ENCODE data around the gene SEMA4D.
A peak's percentile ranks its signal among the peaks of the same experiment; 100 is the strongest.
"Not testable (repeated sequence)": the region's sequence is repeated elsewhere in the genome, so short reads cannot be mapped to it uniquely, and the experiment has no call there.

Gene SEMA4D

GRCh38 chr9:89347651-89348050 lies 150.3 kb downstream of the SEMA4D start:
- DNase-seq: no peak

- no peak for DNase-seq
Observed at GRCh38 chr9:89346696-89347095, 151.2 kb downstream of the SEMA4D start.

GRCh38 chr9:89345476-89345875 lies 152.4 kb downstream of the SEMA4D start:
- DNase-seq: no peak

DNA sequence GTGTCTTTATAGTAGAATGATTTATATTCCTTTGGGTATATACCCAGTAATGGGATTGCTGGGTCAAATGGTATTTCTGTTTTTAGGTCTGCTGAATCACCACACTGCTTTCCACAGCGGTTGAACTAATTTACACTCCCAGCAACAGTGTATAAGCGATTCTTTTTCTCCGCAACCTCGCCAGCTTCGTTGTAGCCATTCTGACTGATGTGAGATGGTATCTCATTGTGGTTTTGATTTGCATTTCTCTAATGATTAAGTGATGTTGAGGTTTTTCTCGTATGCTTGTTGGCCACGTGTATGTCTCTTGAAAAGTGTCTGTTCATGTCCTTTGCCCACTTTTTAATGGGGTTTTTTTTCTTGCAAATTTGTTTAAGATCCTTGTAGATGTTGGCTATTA lies 154.1 kb downstream of the SEMA4D start:
- not testable (repeated sequence) for DNase-seq

DNA sequence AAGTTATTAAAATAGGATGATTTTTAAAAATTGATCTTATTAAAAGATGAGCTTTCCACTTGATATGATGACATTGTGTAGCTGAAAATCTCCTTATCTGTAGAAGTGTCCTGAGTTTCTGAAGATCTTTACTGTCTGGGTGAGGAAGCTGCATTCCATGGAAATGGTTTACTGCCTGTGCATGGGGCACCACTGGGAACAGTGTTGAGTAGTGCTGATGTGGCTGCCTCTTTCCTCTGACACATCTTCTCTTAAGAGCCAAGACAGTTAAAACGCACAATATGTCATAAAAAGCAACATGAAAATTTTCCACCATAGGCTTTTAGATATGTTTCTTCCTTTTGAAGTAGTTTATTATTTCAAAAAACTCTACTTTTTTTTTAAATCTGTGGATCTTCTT lies 155.0 kb downstream of the SEMA4D start:
- DNase-seq: no peak

DNA sequence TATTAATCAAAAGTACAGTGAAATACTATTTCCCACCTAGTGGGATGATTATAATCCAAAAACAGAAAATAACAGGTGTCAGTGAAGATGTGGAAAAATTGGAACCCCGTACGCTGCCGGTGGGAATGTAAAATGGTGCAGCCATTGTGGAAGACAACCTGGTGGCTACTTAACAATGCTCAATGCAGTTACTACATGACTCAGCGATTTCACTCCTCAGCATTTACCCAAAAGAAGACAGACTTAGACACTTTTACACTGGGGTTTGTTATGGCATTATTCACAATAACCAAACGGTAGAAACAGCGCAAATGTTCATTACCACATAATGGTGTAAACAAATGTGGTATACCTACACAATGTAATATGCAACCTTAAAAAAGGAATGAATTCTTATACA lies 155.7 kb downstream of the SEMA4D start:
- DNase-seq: no peak

- DNase-seq: no peak
Observed at GRCh38 chr9:89340332-89340731, 157.6 kb downstream of the SEMA4D start.

DNA sequence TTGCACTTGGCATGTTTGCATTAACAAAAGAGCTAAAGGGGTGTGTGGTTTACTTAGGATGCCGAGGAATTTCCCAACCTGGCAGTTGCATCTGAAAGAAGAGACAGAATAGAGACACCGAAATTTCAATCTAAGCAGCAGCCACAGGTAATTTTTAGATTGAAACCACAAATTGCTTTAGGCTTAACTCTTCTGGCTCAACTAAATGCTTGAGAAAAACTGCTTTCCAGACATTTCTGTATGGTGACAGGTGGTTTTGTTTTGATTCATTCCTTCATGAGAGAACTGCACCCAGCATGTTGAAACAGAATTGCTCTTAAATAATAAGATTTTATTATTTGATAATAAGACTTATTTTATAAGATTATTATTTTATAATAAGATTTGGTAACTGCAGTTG lies 158.1 kb downstream of the SEMA4D start:
- no peak for DNase-seq

DNA sequence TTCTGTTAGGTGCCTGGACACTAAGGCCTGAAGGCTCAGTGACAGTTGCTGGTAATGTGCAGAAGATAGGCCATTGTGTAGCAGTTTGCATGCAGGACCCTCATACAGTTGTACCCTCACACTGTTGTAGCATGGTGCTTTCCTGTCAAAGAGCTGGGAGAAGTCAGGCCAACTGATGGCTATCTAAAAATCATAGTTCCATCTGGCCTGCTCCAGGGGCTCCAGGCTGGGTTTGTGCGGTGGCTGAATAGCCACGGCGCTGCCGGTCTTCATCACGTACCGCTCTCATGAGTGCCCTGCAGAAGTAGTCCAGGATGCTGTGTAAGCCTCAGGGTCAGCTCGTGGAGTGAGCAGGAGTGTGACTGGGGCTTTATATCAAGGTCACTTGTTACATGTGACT lies 167.4 kb downstream of the SEMA4D start:
- DNase-seq: no peak

DNA sequence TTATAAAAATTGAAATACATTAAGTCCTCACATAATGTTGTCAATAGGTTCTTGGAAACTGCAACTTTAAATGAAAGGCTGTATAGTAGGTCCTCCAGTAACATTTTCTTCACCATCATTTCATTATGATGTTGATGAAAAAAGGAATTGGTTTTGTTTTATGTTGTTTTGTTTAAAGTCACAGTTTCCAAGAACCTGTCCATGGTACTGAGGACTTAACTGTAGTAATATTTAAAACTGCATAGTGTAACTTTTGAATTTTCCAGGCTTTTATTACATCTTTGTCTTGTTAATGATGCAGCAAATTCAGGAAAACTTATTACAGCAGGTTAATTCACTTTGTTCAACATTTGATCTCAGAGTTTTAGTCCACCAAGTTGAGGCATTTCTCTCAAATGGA lies 168.0 kb downstream of the SEMA4D start:
- no peak for DNase-seq

- no peak for DNase-seq
Observed at GRCh38 chr9:89328064-89328463, 169.8 kb downstream of the SEMA4D start.

GRCh38 chr9:89325733-89326132 lies 172.2 kb downstream of the SEMA4D start:
- no peak for DNase-seq

- no peak for DNase-seq
Observed at GRCh38 chr9:89323390-89323789, 174.5 kb downstream of the SEMA4D start.

DNA sequence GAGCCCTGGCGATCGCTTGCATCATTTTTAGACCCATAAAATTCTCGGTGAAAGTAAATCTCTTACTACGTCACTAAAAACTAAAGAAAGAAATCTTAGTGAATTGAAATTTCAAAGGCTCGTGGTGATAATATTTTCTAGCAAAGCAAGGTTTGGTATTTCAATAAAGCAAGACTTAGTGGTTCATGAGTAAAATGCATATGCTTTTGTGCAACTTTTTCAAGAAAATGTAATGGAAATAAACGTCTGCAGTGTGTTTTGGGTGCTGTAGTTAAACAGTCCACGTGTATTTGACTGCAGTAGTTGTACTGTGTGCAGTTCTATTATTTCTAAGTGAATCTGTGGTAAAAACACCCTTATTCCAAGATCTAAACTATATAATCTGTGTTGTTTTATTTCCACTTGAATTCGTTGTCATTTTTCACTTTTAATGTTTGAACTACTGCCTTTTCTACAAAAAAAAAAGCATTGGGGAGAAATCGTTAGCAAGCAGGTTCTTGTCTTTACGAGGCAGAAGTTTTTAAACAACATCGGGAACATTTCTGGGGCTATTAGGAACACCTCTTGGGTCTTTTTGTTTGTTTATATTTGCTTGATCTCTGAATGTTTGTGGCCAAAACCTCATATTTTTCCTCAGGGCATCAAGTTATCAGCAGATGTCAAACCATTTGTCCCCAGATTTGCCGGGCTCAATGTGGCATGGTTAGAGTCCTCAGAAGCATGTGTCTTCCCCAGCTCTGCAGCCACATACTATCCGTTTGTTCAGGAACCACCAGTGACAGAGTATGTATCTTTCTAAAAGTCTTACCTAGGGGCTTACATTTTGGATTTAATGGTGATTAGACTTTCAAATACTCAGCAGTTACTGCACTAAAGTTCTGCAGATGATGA lies 178.7 kb downstream of the SEMA4D start:
- DNase-seq: no peak

GRCh38 chr9:89318123-89319014 lies 179.5 kb downstream of the SEMA4D start, which contains the start of gene SECISBP2:
TSS of gene SECISBP2 (plus strand) at chr9:89318500. CDS start at chr9:89318577, 77 bp downstream.
- DNase-seq: peak; percentile 96

DNA sequence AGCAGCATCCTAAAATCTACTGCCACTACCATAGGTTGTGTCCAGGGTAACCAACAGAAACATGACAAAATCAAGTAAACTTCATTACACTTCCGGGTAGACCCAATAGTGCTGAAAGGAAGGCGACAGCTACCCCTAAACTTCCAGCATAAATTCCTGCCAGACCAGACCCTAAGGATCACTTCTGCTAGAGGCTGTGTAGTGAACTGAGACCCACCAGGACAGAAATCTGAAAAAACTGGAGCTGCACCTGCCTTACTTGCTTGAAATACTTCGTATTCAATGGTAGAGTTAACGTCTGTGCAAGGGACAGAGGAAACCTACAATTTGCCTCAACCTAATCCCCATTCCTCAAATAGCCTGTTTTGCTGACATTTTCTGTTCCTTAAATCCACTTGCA lies 180.6 kb downstream of the SEMA4D start:
- no peak for DNase-seq

DNA sequence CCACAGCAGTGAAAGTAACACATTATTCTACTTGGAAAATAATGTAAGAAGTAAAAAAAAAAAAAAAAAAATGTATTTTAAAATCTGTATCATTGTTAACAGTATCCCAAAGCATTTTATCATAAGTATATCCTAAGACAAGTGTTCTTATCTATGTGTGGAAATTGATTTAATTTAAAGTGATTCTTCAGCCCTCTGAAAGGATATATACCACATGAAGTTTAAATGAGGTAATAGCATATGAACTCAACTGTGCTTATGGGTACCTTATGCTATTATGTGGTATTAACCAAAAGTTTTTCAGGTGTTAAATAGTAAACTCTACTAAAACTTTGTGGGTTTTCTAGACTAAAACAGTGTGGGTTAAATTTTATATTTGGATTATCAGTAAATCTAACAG lies 182.4 kb downstream of the SEMA4D start:
- DNase-seq: no peak

DNA sequence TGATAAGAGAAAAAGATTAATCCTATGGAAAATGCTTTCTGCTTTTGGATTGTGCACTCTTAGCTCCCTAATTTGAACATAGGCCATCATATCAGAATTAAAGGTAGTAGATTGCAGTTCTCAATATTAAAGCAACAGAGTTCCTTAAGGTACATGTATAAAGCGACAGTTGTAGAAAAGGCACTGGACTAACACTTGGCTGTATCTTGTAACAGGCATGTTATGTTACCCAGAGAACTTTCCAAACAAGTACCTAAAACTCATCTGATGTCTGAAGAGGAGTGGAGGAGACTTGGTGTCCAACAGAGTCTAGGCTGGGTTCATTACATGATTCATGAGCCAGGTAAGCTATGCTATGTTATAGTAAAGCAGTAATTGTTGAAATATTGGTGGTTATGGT lies 183.0 kb downstream of the SEMA4D start:
- DNase-seq: no peak

DNA sequence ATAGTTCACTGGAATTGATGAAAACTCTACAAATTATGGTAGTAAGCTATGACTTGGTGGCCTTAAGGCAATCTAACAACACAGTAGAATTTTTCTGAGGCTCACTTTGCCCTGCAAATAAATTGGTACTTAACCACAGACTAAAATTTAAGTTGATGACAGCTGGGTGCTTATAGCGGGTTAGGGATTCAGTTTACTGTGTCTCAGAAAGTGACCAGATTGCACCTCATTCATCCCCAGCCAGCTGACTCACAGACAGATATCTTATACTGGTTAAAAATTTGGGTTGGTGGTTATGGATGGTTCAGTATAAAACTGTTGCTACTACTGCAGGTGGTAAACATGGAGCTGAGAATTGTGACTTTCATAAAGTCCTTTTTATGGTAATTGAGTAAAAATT lies 184.1 kb downstream of the SEMA4D start:
- DNase-seq: no peak

- no peak for DNase-seq
Observed at GRCh38 chr9:89312222-89312571, 185.7 kb downstream of the SEMA4D start.

GRCh38 chr9:89311346-89312221 lies 186.3 kb downstream of the SEMA4D start:
- no peak for DNase-seq

Data from T1000 (cell line).